ENCODE measurements around the gene IGLON5.

GRCh38 chr19:51337141-51337860 is 25.9 kb downstream of the IGLON5 start:
- TF ChIP-seq, protein P1, sequence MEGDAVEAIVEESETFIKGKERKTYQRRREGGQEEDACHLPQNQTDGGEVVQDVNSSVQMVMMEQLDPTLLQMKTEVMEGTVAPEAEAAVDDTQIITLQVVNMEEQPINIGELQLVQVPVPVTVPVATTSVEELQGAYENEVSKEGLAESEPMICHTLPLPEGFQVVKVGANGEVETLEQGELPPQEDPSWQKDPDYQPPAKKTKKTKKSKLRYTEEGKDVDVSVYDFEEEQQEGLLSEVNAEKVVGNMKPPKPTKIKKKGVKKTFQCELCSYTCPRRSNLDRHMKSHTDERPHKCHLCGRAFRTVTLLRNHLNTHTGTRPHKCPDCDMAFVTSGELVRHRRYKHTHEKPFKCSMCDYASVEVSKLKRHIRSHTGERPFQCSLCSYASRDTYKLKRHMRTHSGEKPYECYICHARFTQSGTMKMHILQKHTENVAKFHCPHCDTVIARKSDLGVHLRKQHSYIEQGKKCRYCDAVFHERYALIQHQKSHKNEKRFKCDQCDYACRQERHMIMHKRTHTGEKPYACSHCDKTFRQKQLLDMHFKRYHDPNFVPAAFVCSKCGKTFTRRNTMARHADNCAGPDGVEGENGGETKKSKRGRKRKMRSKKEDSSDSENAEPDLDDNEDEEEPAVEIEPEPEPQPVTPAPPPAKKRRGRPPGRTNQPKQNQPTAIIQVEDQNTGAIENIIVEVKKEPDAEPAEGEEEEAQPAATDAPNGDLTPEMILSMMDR (optimal IDR thresholded peaks at IDR 0.05 in 1 of 3, IDR thresholded peaks at IDR 0.05 in 1 of 3, conservative IDR thresholded peaks at IDR 0.05 in 1 of 3; ENCODE audit: extremely low read depth in 1 of 3, insufficient read depth in 2 of 3, low read length in 3 of 3): no peak
- no peak for TF ChIP-seq EZH2 (IDR thresholded peaks at IDR 0.05; ENCODE audit: low read length)
